ENCODE measurements around the gene DNAJC8. TPM values are rescaled to one million over a fixed set of nuclear protein-coding genes. Genes with fewer than 3 reads are reported as not detected.
A peak's percentile ranks its signal among the peaks of the same experiment; 100 is the strongest.

The DNAJC8 gene
- total RNA-seq, 4 donors from 2014 or later: 60.9 to 83.0 (median 73.0) TPM

DNA sequence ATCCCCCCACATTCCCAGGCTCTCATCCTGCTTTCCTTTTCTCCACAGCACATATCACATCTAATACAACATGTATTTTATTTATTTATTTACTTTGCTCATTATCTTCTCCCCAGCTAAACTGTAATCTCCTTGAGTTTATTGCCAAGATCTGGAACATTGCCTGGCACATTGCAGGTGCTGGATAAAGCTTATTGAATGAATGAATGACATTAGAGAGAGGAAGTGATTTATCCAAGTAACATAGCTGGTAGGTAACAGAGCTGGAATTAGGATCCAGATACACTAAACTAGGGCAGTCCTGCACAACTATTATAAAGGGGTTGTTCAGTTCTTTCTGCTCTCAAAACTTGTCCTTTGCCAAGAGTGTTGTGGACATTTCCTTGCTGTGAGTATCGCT lies 47.8 kb downstream of the DNAJC8 start:
- no peak for DNase-seq (ENCODE audit: extremely low spot score)
- intact Hi-C loops (cut with DNase I): no loop called here
- 88% methylated on average over 1 of the region's 1 CpG for WGBS

DNA sequence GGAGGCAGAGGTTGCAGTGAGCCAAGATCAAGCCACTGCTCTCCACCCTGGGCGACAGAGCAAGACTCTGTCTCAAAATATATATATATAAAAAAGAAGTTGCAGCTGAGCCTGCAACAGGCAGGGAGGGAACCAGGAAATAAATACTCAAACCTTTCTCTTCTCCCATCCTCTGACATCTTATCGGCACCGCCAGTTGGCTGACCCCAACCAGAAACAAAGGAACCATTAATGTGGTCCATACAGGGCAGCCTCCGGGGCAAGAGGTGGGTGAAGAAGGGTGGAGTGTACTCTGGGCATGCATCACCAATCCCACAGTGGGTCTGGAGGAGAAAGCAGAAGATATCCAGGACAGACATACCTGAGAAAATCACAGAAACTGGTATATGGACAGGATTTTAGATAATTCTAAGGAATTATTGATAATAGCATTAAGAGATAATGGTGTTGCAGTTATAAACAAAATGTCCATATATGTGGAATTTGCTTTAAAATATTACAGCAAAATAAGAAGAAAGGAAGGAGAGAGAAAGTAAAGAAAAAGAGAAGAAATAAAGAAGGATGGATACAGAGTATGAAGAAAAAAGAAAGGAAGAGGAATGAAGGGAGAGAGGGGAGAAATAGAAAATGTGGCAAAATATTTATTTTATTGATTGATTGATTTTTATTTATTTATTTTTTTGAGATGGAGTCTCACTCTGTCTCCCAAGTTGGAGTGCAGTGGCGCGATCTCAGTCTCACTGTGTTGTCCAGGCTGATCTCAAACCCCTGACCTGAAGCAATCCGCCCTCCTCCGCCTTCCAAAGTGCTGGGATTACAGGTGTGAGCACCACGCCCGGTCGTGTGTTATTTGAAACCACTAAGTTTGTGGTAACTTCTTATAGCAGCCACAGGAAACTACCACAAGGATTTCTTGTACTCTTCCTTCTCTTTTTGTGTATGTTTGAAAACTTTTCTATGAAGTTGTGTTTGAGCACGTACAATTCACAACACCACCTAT lies 52.2 kb downstream of the DNAJC8 start:
- DNase-seq (ENCODE audit: extremely low spot score): no peak
- Histone ChIP-seq H3K27ac (replicated peaks in 1 of 4) (no peak overlapping the region), H3K9me3 (no peaks in the 10 kb centered on the region), H3K4me1 (no peaks in the 10 kb centered on the region), H3K36me3 (no peaks in the 10 kb centered on the region), H3K4me3 (no peak overlapping the region), H3K27me3 (peaks cover 0 to 9% (median 0%) of the 10 kb centered on the region in 4 donors)
- TF ChIP-seq EP300 (IDR thresholded peaks at IDR 0.05): no peak
- no peak for TF ChIP-seq POLR2A (IDR thresholded peaks at IDR 0.05; ENCODE audit: low read depth)
- no peak for TF ChIP-seq CTCF (IDR thresholded peaks at IDR 0.05)
- TF ChIP-seq POLR2AphosphoS5 (IDR thresholded peaks at IDR 0.05): no peak
- WGBS: 69% methylated on average over 12 of the region's 12 CpGs
- intact Hi-C loops (cut with DNase I): no loop called here

More for the DNA sequence above, 47.8 kb downstream of the DNAJC8 start:
- H3K9me3 ChIP-seq: no peaks in the 10 kb centered on the region
- H3K27ac ChIP-seq (replicated peaks in 1 of 4): no peak overlapping the region
- H3K27me3 ChIP-seq: no peaks in the 10 kb centered on the region
- H3K4me3 ChIP-seq: no peak overlapping the region
- H3K36me3 ChIP-seq: no peaks in the 10 kb centered on the region
- no peak for TF ChIP-seq POLR2AphosphoS5 (IDR thresholded peaks at IDR 0.05)
- no peak for TF ChIP-seq EP300 (IDR thresholded peaks at IDR 0.05)
- no peak for TF ChIP-seq POLR2A (IDR thresholded peaks at IDR 0.05; ENCODE audit: low read depth)
- TF ChIP-seq CTCF (IDR thresholded peaks at IDR 0.05): no peak
- H3K4me1 ChIP-seq: no peaks in the 10 kb centered on the region

- DNase-seq (ENCODE audit: extremely low spot score): no peak
- Histone ChIP-seq H3K4me1 (peaks cover 0 to 1% (median 0%) of the 10 kb centered on the region in 4 donors), H3K4me3 (no peak overlapping the region), H3K9me3 (no peaks in the 10 kb centered on the region), H3K27ac (replicated peaks in 1 of 4) (no peak overlapping the region), H3K27me3 (peaks cover 0 to 9% (median 0%) of the 10 kb centered on the region in 4 donors), H3K36me3 (no peaks in the 10 kb centered on the region)
- no peak for TF ChIP-seq CTCF (IDR thresholded peaks at IDR 0.05)
- no peak for TF ChIP-seq POLR2A (IDR thresholded peaks at IDR 0.05; ENCODE audit: low read depth)
- no peak for TF ChIP-seq EP300 (IDR thresholded peaks at IDR 0.05)
- no peak for TF ChIP-seq POLR2AphosphoS5 (IDR thresholded peaks at IDR 0.05)
- intact Hi-C loops (cut with DNase I): no loop called here
- 92% methylated on average over 13 of the region's 15 CpGs for WGBS
Measured at GRCh38 chr1:28178690-28179485, 53.9 kb downstream of the DNAJC8 start.

- Histone ChIP-seq H3K27ac (replicated peaks in 1 of 4) (peak within 1 kb of the TSS in 3 of 4 donors; percentile 23 to 54 (median 27)), H3K9me3 (no peaks in the 10 kb centered on the region), H3K27me3 (peaks cover 0 to 9% (median 0%) of the 10 kb centered on the region in 4 donors), H3K4me3 (peak within 1 kb of the TSS; percentile 8 to 36 (median 17)), H3K36me3 (no peaks in the 10 kb centered on the region), H3K4me1 (peaks cover 3 to 15% (median 7%) of the 10 kb centered on the region in 4 donors)
- intact Hi-C loops (cut with DNase I): no loop called here
- no peak for DNase-seq (ENCODE audit: extremely low spot score)
- TF ChIP-seq POLR2A (IDR thresholded peaks at IDR 0.05; ENCODE audit: low read depth): no peak
- TF ChIP-seq POLR2AphosphoS5 (IDR thresholded peaks at IDR 0.05): peak in 1 of 2 donors; percentile 49
- WGBS: 67% methylated on average over 18 of the region's 18 CpGs
Measured at GRCh38 chr1:28176492-28177470, 56.0 kb downstream of the DNAJC8 start, which contains the start of gene PTAFR. Gene PTAFR (minus strand): TSS chr1:28176690. CDS start chr1:28151021, 25,669 bp downstream.

All from esophagus muscularis mucosa (tissue), 4 donors.